CD14-positive monocyte (primary cell): ENCODE measurements around the gene RNF223. TPM values are rescaled to one million over a fixed set of nuclear protein-coding genes. Genes with fewer than 3 reads are reported as not detected.
"Not testable (repeated sequence)": the region's sequence is repeated elsewhere in the genome, so short reads cannot be mapped to it uniquely, and the experiment has no call there.

Source experiments
- DNase-seq, 3 donors: peaks; one replicate each; pipeline ENCODE4 v3.0.0-alpha.2; 2011 to 2022
- H2AFZ ChIP-seq: 2 replicates; pipeline ENCODE4 v1.6.0; 2012; ENCODE audit warnings: mild to moderate bottlenecking, low read depth, low read length, inconsistent platforms; ENCODE audit not compliant: insufficient read depth, poor library complexity, severe bottlenecking
- H3K27ac ChIP-seq, 2 donors: 1 replicate in 1 of 2; 2 replicates in 1 of 2; pipeline ENCODE4 v1.5.1; 2012 to 2013; ENCODE audit warnings: low read length in 2 of 2, control low read depth in 1 of 2, inconsistent platforms in 1 of 2, low read depth in 1 of 2, mild to moderate bottlenecking in 1 of 2
- H3K27me3 ChIP-seq, 2 donors: one replicate each; pipeline versions ENCODE4 v1.6.0 to v1.6.1; 2011 to 2013; ENCODE audit warnings: low read length in 2 of 2; ENCODE audit not compliant: control insufficient read depth in 2 of 2, insufficient read depth in 2 of 2
- H3K36me3 ChIP-seq, 2 donors: replicated peaks in 1 of 2; 1 replicate in 1 of 2; 2 replicates in 1 of 2; pipeline versions ENCODE4 v1.5.1 to v1.6.1; 2012 to 2013; ENCODE audit warnings: low read length in 2 of 2, control low read depth in 1 of 2, inconsistent platforms in 1 of 2, mild to moderate bottlenecking in 1 of 2; ENCODE audit not compliant: insufficient read depth in 2 of 2, control insufficient read depth in 1 of 2
- H3K4me1 ChIP-seq, 2 donors: 1 replicate in 1 of 2; 2 replicates in 1 of 2; pipeline versions ENCODE4 v1.5.1 to v1.6.1; 2012 to 2013; ENCODE audit warnings: low read length in 2 of 2, control low read depth in 1 of 2, inconsistent platforms in 1 of 2, mild to moderate bottlenecking in 1 of 2, moderate library complexity in 1 of 2; ENCODE audit not compliant: insufficient read depth in 2 of 2, control insufficient read depth in 1 of 2
- H3K4me2 ChIP-seq: replicated peaks from 2 replicates; pipeline ENCODE3; 2012; ENCODE audit warnings: low read length, moderate library complexity, mild to moderate bottlenecking; ENCODE audit not compliant: poor library complexity, severe bottlenecking; ENCODE audit errors: extremely low read depth
- H3K4me3 ChIP-seq, 3 experiments: fragments of 200-600 bp in 1 of 3; sonication (generic) in 1 of 3; replicated peaks in 1 of 3; 1 replicate in 2 of 3; 2 replicates in 1 of 3; pipeline ENCODE4 v1.5.1; 2011 to 2013; ENCODE audit warnings: low read length in 3 of 3, mild to moderate bottlenecking in 3 of 3, control low read depth in 2 of 3, low read depth in 2 of 3, inconsistent platforms in 1 of 3, moderate library complexity in 1 of 3
- H3K79me2 ChIP-seq: 2 replicates; pipeline ENCODE4 v1.6.0; 2012; ENCODE audit warnings: mild to moderate bottlenecking, control low read depth, inconsistent platforms, low read length, moderate library complexity; ENCODE audit not compliant: insufficient read depth
- H3K9ac ChIP-seq: 2 replicates; pipeline ENCODE4 v1.6.0; 2017; ENCODE audit warnings: low read length, mild to moderate bottlenecking; ENCODE audit not compliant: insufficient read depth, poor library complexity, severe bottlenecking
- H3K9me3 ChIP-seq, 2 donors: replicated peaks in 1 of 2; 1 replicate in 1 of 2; 2 replicates in 1 of 2; pipeline versions ENCODE4 v1.5.1 to v1.6.1; 2012 to 2013; ENCODE audit warnings: low read length in 2 of 2, control low read depth in 1 of 2; ENCODE audit not compliant: control insufficient read depth in 1 of 2, insufficient read depth in 1 of 2
- H4K20me1 ChIP-seq: 2 replicates; pipeline ENCODE4 v1.6.0; 2012; ENCODE audit warnings: mild to moderate bottlenecking, low read length, control low read depth, moderate library complexity; ENCODE audit not compliant: insufficient read depth
- H3K27ac Mint-ChIP-seq, 7 donors: one replicate each; pipeline ENCODE4 v1.8.0; 2020; ENCODE audit warnings: mild to moderate bottlenecking in 7 of 7, mixed read lengths in 7 of 7, moderate library complexity in 6 of 7, inconsistent platforms in 2 of 7
- H3K27me3 Mint-ChIP-seq, 3 donors: one replicate each; pipeline ENCODE4 v1.8.0; 2021 to 2022; ENCODE audit warnings: low read depth in 3 of 3, mild to moderate bottlenecking in 3 of 3, mixed read lengths in 3 of 3, moderate library complexity in 3 of 3, inconsistent platforms in 1 of 3
- H3K36me3 Mint-ChIP-seq, 2 donors: one replicate each; pipeline ENCODE4 v1.8.0; 2020; ENCODE audit warnings: mixed read lengths in 2 of 2, inconsistent platforms in 1 of 2, mild to moderate bottlenecking in 1 of 2
- H3K4me1 Mint-ChIP-seq: one replicate; pipeline ENCODE4 v1.8.0; 2020; ENCODE audit warnings: mild to moderate bottlenecking, mixed read lengths
- H3K4me3 Mint-ChIP-seq, 2 donors: one replicate each; pipeline ENCODE4 v1.8.0; 2020; ENCODE audit warnings: mild to moderate bottlenecking in 2 of 2, mixed read lengths in 2 of 2, moderate library complexity in 1 of 2
- H3K9me3 Mint-ChIP-seq, 7 donors: one replicate each; pipeline ENCODE4 v1.8.0; 2020 to 2022; ENCODE audit warnings: mixed read lengths in 7 of 7, mild to moderate bottlenecking in 6 of 7, moderate library complexity in 6 of 7, inconsistent platforms in 2 of 7
- WGBS: methylation state at CpG from one replicate; pipeline ENCODE4 v1.1.5; 2013; ENCODE audit warnings: missing lambda C conversion rate; ENCODE audit not compliant: insufficient coverage; 5-methylcytosine and 5-hydroxymethylcytosine counted together
- intact Hi-C, 2 donors: fragments of 100-400 bp; cut with micrococcal nuclease; formaldehyde crosslinking; loops; one replicate each; pipeline versions ENCODE4 v1.15.0 to v1.15.1; 2023
- polyA plus RNA-seq, 3 donors: library from polyadenylated mRNA; depleted of rRNA in 1 of 3; unstranded in 2 of 3; stranded (reverse) in 1 of 3; fragments of 300-500 nt in 2 of 3; fragments of >200 nt in 1 of 3; fragmentation: Illumina TruSeq in 2 of 3; gene quantifications; 1 replicate in 2 of 3; 2 replicates in 1 of 3; pipeline ENCODE4 v1.2.3, GENCODE V29; 2012 to 2021
- TF ChIP-seq, protein P1 (sequence below): fragments of 200-600 bp; IDR thresholded peaks from one replicate; pipeline ENCODE4 v1.8.0; 2022; ENCODE audit warnings: antibody characterized with exemption, mild to moderate bottlenecking

The RNF223 gene
- polyA plus RNA-seq, 3 donors: not detected

- Mint-ChIP-seq H3K4me3 (peak overlapping the region; percentile 83 to 90), H3K9me3 (peaks cover 0 to 10% (median 5%) of the 10 kb centered on the region in 7 donors), H3K36me3 (peaks cover 0 to 4% of the 10 kb centered on the region in 2 donors), H3K27ac (peak overlapping the region in 2 of 7 donors; percentile 60 to 66), H3K4me1 (peaks cover 16% of the 10 kb centered on the region), H3K27me3 (peaks cover 59 to 73% (median 65%) of the 10 kb centered on the region in 3 donors)
- H3K79me2 ChIP-seq: no peaks in the 10 kb centered on the region
- H3K27me3 ChIP-seq: peaks cover 6 to 55% of the 10 kb centered on the region in 2 donors
- intact Hi-C loops: loop anchor here in 1 of 2 donors (5.0 kb wide), 1 partner anchor 37 kb away; the partner anchor contains the start of gene AGRN
- peaks cover 0 to 3% of the 10 kb centered on the region in 2 donors for H3K9me3 ChIP-seq
- no peak for DNase-seq
- H3K9ac ChIP-seq: peak overlapping the region; percentile 56
- no peaks in the 10 kb centered on the region for H4K20me1 ChIP-seq
- peak overlapping the region; percentile 88 for H3K4me2 ChIP-seq
- H3K4me3 ChIP-seq: peak overlapping the region; percentile 21 to 74 (median 32)
- WGBS: 2% methylated on average over 45 of the region's 48 CpGs
- no peak overlapping the region for H3K27ac ChIP-seq
- no peaks in the 10 kb centered on the region for H3K36me3 ChIP-seq
- peak overlapping the region; percentile 75 for H2AFZ ChIP-seq
- TF ChIP-seq, protein P1, sequence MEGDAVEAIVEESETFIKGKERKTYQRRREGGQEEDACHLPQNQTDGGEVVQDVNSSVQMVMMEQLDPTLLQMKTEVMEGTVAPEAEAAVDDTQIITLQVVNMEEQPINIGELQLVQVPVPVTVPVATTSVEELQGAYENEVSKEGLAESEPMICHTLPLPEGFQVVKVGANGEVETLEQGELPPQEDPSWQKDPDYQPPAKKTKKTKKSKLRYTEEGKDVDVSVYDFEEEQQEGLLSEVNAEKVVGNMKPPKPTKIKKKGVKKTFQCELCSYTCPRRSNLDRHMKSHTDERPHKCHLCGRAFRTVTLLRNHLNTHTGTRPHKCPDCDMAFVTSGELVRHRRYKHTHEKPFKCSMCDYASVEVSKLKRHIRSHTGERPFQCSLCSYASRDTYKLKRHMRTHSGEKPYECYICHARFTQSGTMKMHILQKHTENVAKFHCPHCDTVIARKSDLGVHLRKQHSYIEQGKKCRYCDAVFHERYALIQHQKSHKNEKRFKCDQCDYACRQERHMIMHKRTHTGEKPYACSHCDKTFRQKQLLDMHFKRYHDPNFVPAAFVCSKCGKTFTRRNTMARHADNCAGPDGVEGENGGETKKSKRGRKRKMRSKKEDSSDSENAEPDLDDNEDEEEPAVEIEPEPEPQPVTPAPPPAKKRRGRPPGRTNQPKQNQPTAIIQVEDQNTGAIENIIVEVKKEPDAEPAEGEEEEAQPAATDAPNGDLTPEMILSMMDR: peak; percentile 51
- peaks cover 20 to 28% of the 10 kb centered on the region in 2 donors for H3K4me1 ChIP-seq
Observed at GRCh38 chr1:1058921-1059493, 15.1 kb downstream of the RNF223 start.

- Histone ChIP-seq H3K4me3 (peak overlapping the region in 1 of 3 experiments; percentile 74), H3K4me1 (peaks cover 18 to 21% of the 10 kb centered on the region in 2 donors), H2AFZ (peak overlapping the region; percentile 75), H3K79me2 (no peaks in the 10 kb centered on the region), H3K9me3 (peaks cover 0 to 3% of the 10 kb centered on the region in 2 donors), H3K36me3 (no peaks in the 10 kb centered on the region), H3K4me2 (peak overlapping the region; percentile 88), H4K20me1 (no peaks in the 10 kb centered on the region), H3K27me3 (peaks cover 6 to 49% of the 10 kb centered on the region in 2 donors), H3K27ac (no peak overlapping the region), H3K9ac (peak overlapping the region; percentile 56)
- no peak for DNase-seq
- TF ChIP-seq, protein P1: no peak
- 32% methylated on average over 24 of the region's 24 CpGs for WGBS
- peaks cover 54 to 65% (median 59%) of the 10 kb centered on the region in 3 donors for H3K27me3 Mint-ChIP-seq
- H3K4me1 Mint-ChIP-seq: peaks cover 16% of the 10 kb centered on the region
- intact Hi-C loops: loop anchor here in 1 of 2 donors (5.0 kb wide), 1 partner anchor 36 kb away; the partner anchor contains the start of gene AGRN
- H3K9me3 Mint-ChIP-seq: peaks cover 0 to 10% (median 5%) of the 10 kb centered on the region in 7 donors
- H3K27ac Mint-ChIP-seq: peak overlapping the region in 1 of 7 donors; percentile 8
- H3K36me3 Mint-ChIP-seq: peaks cover 0 to 4% of the 10 kb centered on the region in 2 donors
- H3K4me3 Mint-ChIP-seq: peak overlapping the region; percentile 83 to 90
Observed at GRCh38 chr1:1058088-1058905, 15.8 kb downstream of the RNF223 start.

DNA sequence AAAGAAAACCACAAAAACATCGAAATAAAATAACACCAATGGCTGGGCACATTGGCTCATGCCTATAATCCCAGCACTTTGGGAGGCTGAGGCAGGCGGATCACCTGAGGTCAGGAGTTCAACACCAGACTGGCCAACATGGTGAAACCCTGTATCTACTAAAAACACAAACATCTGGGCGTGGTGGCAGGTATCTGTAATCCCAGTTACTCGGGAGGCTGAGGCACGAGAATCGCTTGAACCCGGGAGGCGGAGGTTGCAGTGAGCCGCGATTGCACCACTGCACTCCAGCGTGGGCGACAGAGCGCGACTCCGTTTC is 16.4 kb downstream of the RNF223 start:
- 78% methylated on average over 1 of the region's 15 CpGs for WGBS
- H3K9me3 Mint-ChIP-seq, H3K4me2 ChIP-seq, H3K4me3 ChIP-seq, H3K9ac ChIP-seq, H3K9me3 ChIP-seq, H3K36me3 ChIP-seq, H4K20me1 ChIP-seq, H3K27ac Mint-ChIP-seq, H3K36me3 Mint-ChIP-seq, H3K79me2 ChIP-seq, H2AFZ ChIP-seq, DNase-seq, H3K27ac ChIP-seq: not testable (repeated sequence)
- intact Hi-C loops: loop anchor here in 1 of 2 donors (5.0 kb wide), 1 partner anchor 35 kb away; the partner anchor contains the start of gene AGRN
- H3K27me3 Mint-ChIP-seq: peaks cover 51 to 60% (median 53%) of the 10 kb centered on the region in 3 donors
- H3K27me3 ChIP-seq: peaks cover 6 to 43% of the 10 kb centered on the region in 2 donors
- peak overlapping the region in 1 of 2 donors; percentile 90 for H3K4me3 Mint-ChIP-seq
- H3K4me1 Mint-ChIP-seq: peaks cover 16% of the 10 kb centered on the region
- H3K4me1 ChIP-seq: peaks cover 18 to 21% of the 10 kb centered on the region in 2 donors
